ENCODE data around the gene CELF2. TPM values are rescaled to one million over a fixed set of nuclear protein-coding genes. Genes with fewer than 3 reads are reported as not detected.
A peak's percentile ranks its signal among the peaks of the same experiment; 100 is the strongest.

CELF2 gene
- total and polyA plus RNA-seq, 9 of the 15 experiments (the other 6 are each of a cell fraction or from before 2014, with no cell fraction given) = 4.0 to 20.3 (median 11.1) TPM

- Histone ChIP-seq H3K9ac (ENCODE audit: insufficient read depth in 1 of 2, low read depth in 2 of 2, low read length in 2 of 2) (no peak overlapping the region), H4K20me1 (replicated peaks; ENCODE audit: control insufficient read depth, insufficient read depth, low read length) (no peaks in the 10 kb centered on the region; the same call in 1 of the 2 replicates), H3K27me3 (ENCODE audit: control insufficient read depth in 2 of 2, insufficient read depth in 2 of 2, low read length in 2 of 2) (no peaks in the 10 kb centered on the region), H3K4me3 (no peak overlapping the region), H3K4me2 (ENCODE audit: insufficient read depth, low read length) (no peak overlapping the region), H2AFZ (ENCODE audit: low read depth, low read length) (no peak overlapping the region), H3K36me3 (ENCODE audit: control insufficient read depth, insufficient read depth, low read length) (no peaks in the 10 kb centered on the region), H3K9me1 (ENCODE audit: control insufficient read depth, insufficient read depth, low read length) (no peaks in the 10 kb centered on the region), H3K9me3 (replicated peaks; ENCODE audit: control insufficient read depth, insufficient read depth, low read depth, low read length) (peaks cover under 1% of the 10 kb centered on the region; the same call in 1 of the 2 replicates), H3K27ac (ENCODE audit: extremely low read depth, low read depth, low read length) (no peak overlapping the region), H3K4me1 (replicated peaks in 1 of 2; ENCODE audit: control insufficient read depth in 2 of 2, insufficient read depth in 2 of 2, low read length in 2 of 2) (no peaks in the 10 kb centered on the region; a peak in 1 of 5 replicates), H3K79me2 (ENCODE audit: control insufficient read depth, insufficient read depth, low read length) (no peaks in the 10 kb centered on the region)
- POLR2A ChIA-PET = interaction anchor here (1.5 kb wide), 1 partner anchor 9 kb away, joined by 3 read pairs; no protein-coding TSS in a partner anchor
- BruUV-seq (replicated peaks) = no TSS peak
- DNase-seq (ENCODE audit: extremely low read depth in 1 of 4, low spot score in 3 of 4) = no peak
- in situ Hi-C loops (cut with MboI) (no loop called here), intact Hi-C loops (cut with micrococcal nuclease) (no loop called here)
- CTCF ChIA-PET (ENCODE audit: low intra/inter-chr PET ratio) = no interaction called here
- WGBS (ENCODE audit: insufficient coverage, low coverage, missing lambda C conversion rate) = 39% methylated on average over 6 of the region's 6 CpGs
- no peak for ATAC-seq
- no peak for FAIRE-seq
- no peak for TF ChIP-seq ZNF586 (CRISPR knock-in tag; conservative IDR thresholded peaks at IDR 0.05)
- TF ChIP-seq NCOR1 (IDR thresholded peaks at IDR 0.05) = 0 out of 2 replicates have a peak, but pooled peaks have one; percentile 25
- TF ChIP-seq ZBTB26 (CRISPR knock-in tag; IDR thresholded peaks at IDR 0.05) = no peak
- TF ChIP-seq, protein P1, sequence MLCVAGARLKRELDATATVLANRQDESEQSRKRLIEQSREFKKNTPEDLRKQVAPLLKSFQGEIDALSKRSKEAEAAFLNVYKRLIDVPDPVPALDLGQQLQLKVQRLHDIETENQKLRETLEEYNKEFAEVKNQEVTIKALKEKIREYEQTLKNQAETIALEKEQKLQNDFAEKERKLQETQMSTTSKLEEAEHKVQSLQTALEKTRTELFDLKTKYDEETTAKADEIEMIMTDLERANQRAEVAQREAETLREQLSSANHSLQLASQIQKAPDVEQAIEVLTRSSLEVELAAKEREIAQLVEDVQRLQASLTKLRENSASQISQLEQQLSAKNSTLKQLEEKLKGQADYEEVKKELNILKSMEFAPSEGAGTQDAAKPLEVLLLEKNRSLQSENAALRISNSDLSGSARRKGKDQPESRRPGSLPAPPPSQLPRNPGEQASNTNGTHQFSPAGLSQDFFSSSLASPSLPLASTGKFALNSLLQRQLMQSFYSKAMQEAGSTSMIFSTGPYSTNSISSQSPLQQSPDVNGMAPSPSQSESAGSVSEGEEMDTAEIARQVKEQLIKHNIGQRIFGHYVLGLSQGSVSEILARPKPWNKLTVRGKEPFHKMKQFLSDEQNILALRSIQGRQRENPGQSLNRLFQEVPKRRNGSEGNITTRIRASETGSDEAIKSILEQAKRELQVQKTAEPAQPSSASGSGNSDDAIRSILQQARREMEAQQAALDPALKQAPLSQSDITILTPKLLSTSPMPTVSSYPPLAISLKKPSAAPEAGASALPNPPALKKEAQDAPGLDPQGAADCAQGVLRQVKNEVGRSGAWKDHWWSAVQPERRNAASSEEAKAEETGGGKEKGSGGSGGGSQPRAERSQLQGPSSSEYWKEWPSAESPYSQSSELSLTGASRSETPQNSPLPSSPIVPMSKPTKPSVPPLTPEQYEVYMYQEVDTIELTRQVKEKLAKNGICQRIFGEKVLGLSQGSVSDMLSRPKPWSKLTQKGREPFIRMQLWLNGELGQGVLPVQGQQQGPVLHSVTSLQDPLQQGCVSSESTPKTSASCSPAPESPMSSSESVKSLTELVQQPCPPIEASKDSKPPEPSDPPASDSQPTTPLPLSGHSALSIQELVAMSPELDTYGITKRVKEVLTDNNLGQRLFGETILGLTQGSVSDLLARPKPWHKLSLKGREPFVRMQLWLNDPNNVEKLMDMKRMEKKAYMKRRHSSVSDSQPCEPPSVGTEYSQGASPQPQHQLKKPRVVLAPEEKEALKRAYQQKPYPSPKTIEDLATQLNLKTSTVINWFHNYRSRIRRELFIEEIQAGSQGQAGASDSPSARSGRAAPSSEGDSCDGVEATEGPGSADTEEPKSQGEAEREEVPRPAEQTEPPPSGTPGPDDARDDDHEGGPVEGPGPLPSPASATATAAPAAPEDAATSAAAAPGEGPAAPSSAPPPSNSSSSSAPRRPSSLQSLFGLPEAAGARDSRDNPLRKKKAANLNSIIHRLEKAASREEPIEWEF (CRISPR knock-in tag; IDR thresholded peaks at IDR 0.05) = no peak
- no peak for TF ChIP-seq ZFX (CRISPR knock-in tag; IDR thresholded peaks at IDR 0.05)
- no peak for TF ChIP-seq SNIP1 (IDR thresholded peaks at IDR 0.05; ENCODE audit: low read depth)
- peak; percentile 39 to 66; a peak in 3 of 4 replicates for TF ChIP-seq KDM1A (IDR thresholded peaks at IDR 0.05)
- TF ChIP-seq, protein P2, sequence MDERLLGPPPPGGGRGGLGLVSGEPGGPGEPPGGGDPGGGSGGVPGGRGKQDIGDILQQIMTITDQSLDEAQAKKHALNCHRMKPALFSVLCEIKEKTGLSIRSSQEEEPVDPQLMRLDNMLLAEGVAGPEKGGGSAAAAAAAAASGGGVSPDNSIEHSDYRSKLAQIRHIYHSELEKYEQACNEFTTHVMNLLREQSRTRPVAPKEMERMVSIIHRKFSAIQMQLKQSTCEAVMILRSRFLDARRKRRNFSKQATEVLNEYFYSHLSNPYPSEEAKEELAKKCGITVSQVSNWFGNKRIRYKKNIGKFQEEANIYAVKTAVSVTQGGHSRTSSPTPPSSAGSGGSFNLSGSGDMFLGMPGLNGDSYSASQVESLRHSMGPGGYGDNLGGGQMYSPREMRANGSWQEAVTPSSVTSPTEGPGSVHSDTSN (CRISPR knock-in tag; IDR thresholded peaks at IDR 0.05; ENCODE audit: low read depth) = no peak
- TF ChIP-seq, protein P2 (tag; conservative IDR thresholded peaks at IDR 0.05; ENCODE audit: low read depth) = peak; percentile 24; the same call in 1 of the 2 replicates
- 0 out of 4 replicates have a peak, but pooled peaks of 1 of the 2 experiments have one; percentile 28 for TF ChIP-seq HDAC1 (IDR thresholded peaks at IDR 0.05)
- TF ChIP-seq NFE2L1 (tag; IDR thresholded peaks at IDR 0.05; ENCODE audit: borderline replicate concordance, low read depth) = no peak
- peak; percentile 31; the same call in 1 of the 2 replicates for TF ChIP-seq ARID1B (IDR thresholded peaks at IDR 0.05)
These were observed 172.1 kb downstream of the CELF2 start for GRCh38 chr10:11189582-11190376.

Data from K562 (cell line).